ENCODE measurements around the gene DVL2. TPM values are rescaled to one million over a fixed set of nuclear protein-coding genes. Genes with fewer than 3 reads are reported as not detected.

The DVL2 gene
- polyA plus RNA-seq, 1 experiment, result 5.1 TPM

GRCh38 chr17:7205561-7205960, 28.8 kb downstream of the DVL2 start:
- ChIA-PET POLR2A (interaction anchor here (0.7 kb wide), 1 partner anchor 278 kb away, joined by 3 read pairs; no protein-coding TSS in a partner anchor), CTCF (interaction anchor here (1.5 kb wide), 1 partner anchor 9 kb away, joined by 5 read pairs; no protein-coding TSS in a partner anchor)
- no peak for TF ChIP-seq CTCF (IDR thresholded peaks at IDR 0.05; ENCODE audit: low read depth, low read length)
- Histone ChIP-seq H3K27me3 (ENCODE audit: control insufficient read depth, insufficient read depth, low read length) (no peaks in the 10 kb centered on the region), H3K4me3 (ENCODE audit: low read depth, low read length) (peak overlapping the region; percentile 63), H3K9me3 (ENCODE audit: control insufficient read depth, insufficient read depth, low read length) (no peaks in the 10 kb centered on the region; the same call in 1 of the 2 replicates), H3K27ac (ENCODE audit: low read depth, low read length) (peak overlapping the region; percentile 61)
- no peak for DNase-seq (ENCODE audit: low read depth, low spot score)

GRCh38 chr17:7204828-7205461, 29.4 kb downstream of the DVL2 start:
- H3K27me3 ChIP-seq (ENCODE audit: control insufficient read depth, insufficient read depth, low read length), result no peaks in the 10 kb centered on the region
- no peak for TF ChIP-seq CTCF (IDR thresholded peaks at IDR 0.05; ENCODE audit: low read depth, low read length)
- H3K27ac ChIP-seq (ENCODE audit: low read depth, low read length), result peak overlapping the region; percentile 61
- CTCF ChIA-PET, result interaction anchor here (0.6 kb wide), 1 partner anchor 31 kb away, joined by 5 read pairs; no protein-coding TSS in a partner anchor
- peak; percentile 59 for DNase-seq (ENCODE audit: low read depth, low spot score)
- peak overlapping the region; percentile 63 for H3K4me3 ChIP-seq (ENCODE audit: low read depth, low read length)
- POLR2A ChIA-PET, result interaction anchor here (0.7 kb wide), 1 partner anchor 279 kb away, joined by 3 read pairs; no protein-coding TSS in a partner anchor
- H3K9me3 ChIP-seq (ENCODE audit: control insufficient read depth, insufficient read depth, low read length), result no peaks in the 10 kb centered on the region; the same call in 1 of the 2 replicates

GRCh38 chr17:7204336-7204735, 30.0 kb downstream of the DVL2 start:
- Histone ChIP-seq H3K27ac (ENCODE audit: low read depth, low read length) (no peak overlapping the region), H3K27me3 (ENCODE audit: control insufficient read depth, insufficient read depth, low read length) (no peaks in the 10 kb centered on the region), H3K9me3 (ENCODE audit: control insufficient read depth, insufficient read depth, low read length) (no peaks in the 10 kb centered on the region; the same call in 1 of the 2 replicates), H3K4me3 (ENCODE audit: low read depth, low read length) (no peak overlapping the region)
- ChIA-PET CTCF (interaction anchor here (0.6 kb wide), 1 partner anchor 31 kb away, joined by 5 read pairs; no protein-coding TSS in a partner anchor), POLR2A (no interaction called here)
- DNase-seq (ENCODE audit: low read depth, low spot score), result no peak
- no peak for TF ChIP-seq CTCF (IDR thresholded peaks at IDR 0.05; ENCODE audit: low read depth, low read length)

DNA sequence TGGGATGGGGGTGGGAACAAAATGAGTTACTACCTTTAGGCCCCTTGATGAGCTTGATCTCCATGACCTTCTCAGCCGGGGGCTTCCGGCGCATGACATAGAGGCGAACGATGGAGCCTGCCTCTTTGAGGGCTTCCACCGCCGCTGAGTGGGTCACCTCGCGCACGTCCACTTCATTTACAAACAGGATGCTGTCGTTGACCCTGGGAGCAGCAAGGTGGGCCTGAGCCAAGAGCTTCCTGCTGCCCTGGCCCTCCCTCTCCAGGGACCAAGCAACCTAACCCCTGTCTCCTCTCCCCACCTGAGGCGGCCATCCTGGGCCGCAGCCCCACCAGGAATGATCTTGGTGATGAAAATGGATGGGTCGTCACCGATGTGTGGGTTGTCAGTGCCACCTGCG, 30.9 kb downstream of the DVL2 start:
- CTCF ChIA-PET, result interaction anchor here (1.0 kb wide), 1 partner anchor 11 kb away, joined by 3 read pairs; no protein-coding TSS in a partner anchor
- H3K27ac ChIP-seq (ENCODE audit: low read depth, low read length), result no peak overlapping the region
- H3K4me3 ChIP-seq (ENCODE audit: low read depth, low read length), result no peak overlapping the region
- POLR2A ChIA-PET, result interaction anchor here (0.6 kb wide), 1 partner anchor 1814 kb away, joined by 3 read pairs; no protein-coding TSS in a partner anchor
- no peaks in the 10 kb centered on the region for H3K27me3 ChIP-seq (ENCODE audit: control insufficient read depth, insufficient read depth, low read length)
- no peak for TF ChIP-seq CTCF (IDR thresholded peaks at IDR 0.05; ENCODE audit: low read depth, low read length)
- H3K9me3 ChIP-seq (ENCODE audit: control insufficient read depth, insufficient read depth, low read length), result no peaks in the 10 kb centered on the region; the same call in 1 of the 2 replicates
- DNase-seq (ENCODE audit: low read depth, low spot score), result no peak

Data from AG04450 (cell line).